GM12878 (cell line): ENCODE results near the gene LRRC15. TPM values are rescaled to one million over a fixed set of nuclear protein-coding genes. Genes with fewer than 3 reads are reported as not detected.

Source experiments
- BHLHE40 ChIP-seq, 2 experiments: fragments of 450-650 bp in 1 of 2; IDR thresholded peaks; 2 replicates each; pipeline ENCODE4 v1.6.1; 2011 to 2017; ENCODE audit warnings: low read depth in 2 of 2, borderline replicate concordance in 1 of 2, improper control_type of control experiment in 1 of 2, low read length in 1 of 2, mild to moderate bottlenecking in 1 of 2
- CBFB ChIP-seq: IDR thresholded peaks from 2 replicates; pipeline ENCODE4 v1.6.1; 2016; ENCODE audit warnings: antibody characterized with exemption, low read depth
- GABPA ChIP-seq: IDR thresholded peaks from 2 replicates; pipeline ENCODE4 v1.6.1; 2014; ENCODE audit warnings: antibody characterized with exemption, low read depth, mild to moderate bottlenecking, inconsistent platforms
- IKZF1 ChIP-seq: fragments of 450-650 bp; conservative IDR thresholded peaks from 2 replicates; pipeline ENCODE4 v1.6.1; 2017; ENCODE audit warnings: antibody characterized with exemption, mild to moderate bottlenecking
- MTA2 ChIP-seq: fragments of 450-650 bp; IDR thresholded peaks from 2 replicates; pipeline ENCODE4 v1.6.1; 2016; ENCODE audit warnings: low read depth, mild to moderate bottlenecking, moderate library complexity
- NFYA ChIP-seq: IDR thresholded peaks from 2 replicates; pipeline ENCODE4 v1.6.1; 2011; ENCODE audit warnings: low read depth, mild to moderate bottlenecking, low read length, improper control_type of control experiment, borderline replicate concordance
- NR2F1 ChIP-seq: fragments of 450-650 bp; conservative IDR thresholded peaks from 2 replicates; pipeline ENCODE4 v1.6.1; 2017; ENCODE audit warnings: mild to moderate bottlenecking
- POLR2A ChIP-seq: IDR thresholded peaks from 2 replicates; pipeline ENCODE4 v1.6.1; 2011; ENCODE audit warnings: low read depth, mild to moderate bottlenecking, low read length
- RUNX3 ChIP-seq: IDR thresholded peaks from 2 replicates; pipeline ENCODE4 v1.6.1; 2012; ENCODE audit warnings: low read length, inconsistent platforms
- ZNF217 ChIP-seq: fragments of 450-650 bp; IDR thresholded peaks from 2 replicates; pipeline ENCODE4 v1.6.1; 2017; ENCODE audit warnings: antibody characterized with exemption, mild to moderate bottlenecking
- polyA plus RNA-seq, 11 experiments: library from polyadenylated mRNA; depleted of rRNA in 4 of 11; unstranded in 6 of 11; stranded (reverse) in 5 of 11; fragments of >200 nt; fragmentation: Nextera tagmentation in 4 of 11; fragmentation: Illumina TruSeq in 1 of 11; extraction: Ambion mirVana in 4 of 11; extraction: Trizol in 1 of 11; gene quantifications; 1 replicate in 1 of 11; 2 replicates in 10 of 11; pipeline versions ENCODE4 v1.2.1 to v1.2.3, GENCODE V29; 2011 to 2016; ENCODE audit warnings: inconsistent platforms in 2 of 11, missing spikeins in 2 of 11, low read depth in 1 of 11
- total RNA-seq, 4 experiments: library from RNA; depleted of rRNA in 3 of 4; stranded (reverse); fragments of >200 nt in 3 of 4; fragmentation: Illumina TruSeq in 1 of 4; extraction: Trizol in 1 of 4; gene quantifications; 2 replicates each; pipeline versions ENCODE4 v1.2.1 to v1.2.3, GENCODE V29; 2013 to 2021
- TF ChIP-seq, protein P1 (sequence below): fragments of 450-650 bp; IDR thresholded peaks from 2 replicates; pipeline ENCODE4 v1.6.1; 2017; ENCODE audit warnings: low read depth, mild to moderate bottlenecking, moderate library complexity

The LRRC15 gene
- total and polyA plus RNA-seq, 10 of the 15 experiments (the other 5 are each of a cell fraction or from before 2014, with no cell fraction given): not detected

DNA sequence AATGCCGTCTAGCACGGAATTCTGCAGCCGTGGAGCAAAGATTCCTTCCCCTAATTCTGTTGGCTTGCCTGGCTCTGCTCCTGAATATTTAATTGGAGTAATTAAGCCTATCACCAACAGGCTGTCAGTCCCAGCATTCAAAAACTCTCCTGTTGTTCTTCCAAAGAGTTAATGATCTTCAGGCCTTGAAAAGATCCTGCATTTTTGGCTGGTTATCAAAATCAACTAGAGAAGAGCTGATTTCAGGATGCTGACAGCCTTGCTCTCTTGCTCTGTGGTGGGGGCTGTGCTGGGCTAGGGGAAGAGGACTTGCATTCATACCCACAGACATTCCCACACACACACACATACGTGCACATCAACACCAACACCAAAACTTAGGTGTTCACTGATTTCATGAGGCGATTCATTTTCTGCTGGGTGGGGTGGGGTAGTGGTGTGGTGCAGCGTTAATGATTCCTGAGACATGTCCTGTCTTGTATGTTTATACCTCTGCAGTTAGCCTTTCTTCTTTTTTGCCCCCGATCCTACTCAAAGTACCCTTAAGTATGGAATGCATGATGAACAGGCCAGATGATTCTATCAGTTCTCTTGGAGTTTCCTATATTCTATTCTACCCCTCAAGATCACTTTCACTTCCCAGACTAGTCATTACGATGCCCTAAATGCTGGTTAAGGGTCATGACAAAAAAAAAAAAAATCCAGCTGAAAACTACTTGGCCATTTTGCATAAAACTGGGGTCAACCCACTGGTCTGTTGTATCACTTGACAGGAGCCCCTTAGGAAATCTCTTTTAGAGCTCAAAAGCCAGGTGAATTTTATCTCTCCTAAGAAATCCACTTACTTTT is 60.7 kb downstream of the LRRC15 start (continued):
- TF ChIP-seq, protein P1, sequence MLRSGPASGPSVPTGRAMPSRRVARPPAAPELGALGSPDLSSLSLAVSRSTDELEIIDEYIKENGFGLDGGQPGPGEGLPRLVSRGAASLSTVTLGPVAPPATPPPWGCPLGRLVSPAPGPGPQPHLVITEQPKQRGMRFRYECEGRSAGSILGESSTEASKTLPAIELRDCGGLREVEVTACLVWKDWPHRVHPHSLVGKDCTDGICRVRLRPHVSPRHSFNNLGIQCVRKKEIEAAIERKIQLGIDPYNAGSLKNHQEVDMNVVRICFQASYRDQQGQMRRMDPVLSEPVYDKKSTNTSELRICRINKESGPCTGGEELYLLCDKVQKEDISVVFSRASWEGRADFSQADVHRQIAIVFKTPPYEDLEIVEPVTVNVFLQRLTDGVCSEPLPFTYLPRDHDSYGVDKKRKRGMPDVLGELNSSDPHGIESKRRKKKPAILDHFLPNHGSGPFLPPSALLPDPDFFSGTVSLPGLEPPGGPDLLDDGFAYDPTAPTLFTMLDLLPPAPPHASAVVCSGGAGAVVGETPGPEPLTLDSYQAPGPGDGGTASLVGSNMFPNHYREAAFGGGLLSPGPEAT: peak; percentile 32; the same call in 1 of the 2 replicates
- TF ChIP-seq NR2F1: peak; percentile 65
- no peak for TF ChIP-seq GABPA
- no peak for TF ChIP-seq ZNF217
- peak; percentile 52; the same call in 1 of the 2 replicates for TF ChIP-seq MTA2
- TF ChIP-seq POLR2A: no peak
- no peak for TF ChIP-seq NFYA
- TF ChIP-seq RUNX3: peak; percentile 29; the same call in 1 of the 2 replicates
- TF ChIP-seq IKZF1: peak; percentile 35
- TF ChIP-seq CBFB: no peak
- peak in 1 of 2 experiments; percentile 31; a peak in 1 of 4 replicates for TF ChIP-seq BHLHE40 (IDR thresholded peaks at IDR 0.05; ENCODE audit: borderline replicate concordance in 1 of 2, low read depth in 2 of 2, low read length in 1 of 2)
